Measurements from ENCODE around the gene EMSY. TPM values are rescaled to one million over a fixed set of nuclear protein-coding genes. Genes with fewer than 3 reads are reported as not detected.

EMSY gene
- polyA plus RNA-seq, 1 of the 3 experiments (the other 2 are of a cell fraction) = 11.1 TPM

DNA sequence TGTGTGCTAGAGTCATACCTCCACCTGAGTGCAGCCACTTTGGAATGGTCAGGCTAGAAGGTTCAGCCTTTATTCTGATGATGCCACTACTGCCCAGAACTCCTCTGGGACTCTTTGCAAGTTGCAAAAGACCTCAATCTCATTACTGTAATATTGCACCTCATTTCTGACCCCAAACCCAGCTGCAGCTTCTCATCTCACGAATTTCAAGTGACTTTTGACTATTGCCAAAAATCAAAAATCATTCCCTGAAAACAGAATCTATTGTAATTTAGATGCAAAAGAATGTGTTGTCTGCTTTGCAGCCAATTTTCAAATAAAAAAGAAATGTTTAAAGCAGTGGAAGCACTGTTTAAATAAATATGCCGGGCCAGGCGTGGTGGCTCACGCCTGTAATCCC is 38.5 kb upstream of the EMSY start:
- Histone ChIP-seq H3K27ac (ENCODE audit: low read depth in 2 of 2, low read length in 1 of 2) (no peak overlapping the region), H4K20me1 (ENCODE audit: insufficient read depth) (no peaks in the 10 kb centered on the region), H2AFZ (ENCODE audit: low read depth) (no peak overlapping the region), H3K9me2 (no peaks in the 10 kb centered on the region), H3K9ac (no peak overlapping the region), H3K9me3 (no peaks in the 10 kb centered on the region), H3K36me3 (replicated peaks in 1 of 2; ENCODE audit: control insufficient read depth in 1 of 2, insufficient read depth in 2 of 2, low read length in 1 of 2) (no peaks in the 10 kb centered on the region), H3K79me2 (ENCODE audit: insufficient read depth) (no peaks in the 10 kb centered on the region), H3K4me3 (ENCODE audit: low read depth in 2 of 2, low read length in 1 of 2) (no peak overlapping the region), H3K4me1 (ENCODE audit: control insufficient read depth in 1 of 2, insufficient read depth in 2 of 2, low read depth in 1 of 2, low read length in 1 of 2) (peaks cover 0 to 10% of the 10 kb centered on the region in 2 experiments; a peak in 3 of 4 replicates), H3K4me2 (no peak overlapping the region), H3F3A (replicated peaks; ENCODE audit: insufficient read depth) (no peaks in the 10 kb centered on the region), H3K27me3 (ENCODE audit: insufficient read depth) (no peaks in the 10 kb centered on the region)
- CTCF ChIA-PET = interaction anchor here (0.8 kb wide), 1 partner anchor 17 kb away, joined by 3 read pairs; no protein-coding TSS in a partner anchor
- POLR2A ChIA-PET = no interaction called here
- TF ChIP-seq RAD21 (IDR thresholded peaks at IDR 0.05; ENCODE audit: low read length) (no peak), MEF2A (IDR thresholded peaks at IDR 0.05; ENCODE audit: borderline replicate concordance, low read depth) (no peak), JUND (IDR thresholded peaks at IDR 0.05) (no peak), RFX5 (IDR thresholded peaks at IDR 0.05; ENCODE audit: low read length) (no peak)
- TF ChIP-seq, protein P1, sequence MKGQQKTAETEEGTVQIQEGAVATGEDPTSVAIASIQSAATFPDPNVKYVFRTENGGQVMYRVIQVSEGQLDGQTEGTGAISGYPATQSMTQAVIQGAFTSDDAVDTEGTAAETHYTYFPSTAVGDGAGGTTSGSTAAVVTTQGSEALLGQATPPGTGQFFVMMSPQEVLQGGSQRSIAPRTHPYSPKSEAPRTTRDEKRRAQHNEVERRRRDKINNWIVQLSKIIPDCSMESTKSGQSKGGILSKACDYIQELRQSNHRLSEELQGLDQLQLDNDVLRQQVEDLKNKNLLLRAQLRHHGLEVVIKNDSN (IDR thresholded peaks at IDR 0.05; ENCODE audit: borderline replicate concordance, low read depth) = no peak
- no peak for DNase-seq
- 80% methylated on average over 4 of the region's 4 CpGs for WGBS (ENCODE audit: low lambda C conversion rate)

DNA sequence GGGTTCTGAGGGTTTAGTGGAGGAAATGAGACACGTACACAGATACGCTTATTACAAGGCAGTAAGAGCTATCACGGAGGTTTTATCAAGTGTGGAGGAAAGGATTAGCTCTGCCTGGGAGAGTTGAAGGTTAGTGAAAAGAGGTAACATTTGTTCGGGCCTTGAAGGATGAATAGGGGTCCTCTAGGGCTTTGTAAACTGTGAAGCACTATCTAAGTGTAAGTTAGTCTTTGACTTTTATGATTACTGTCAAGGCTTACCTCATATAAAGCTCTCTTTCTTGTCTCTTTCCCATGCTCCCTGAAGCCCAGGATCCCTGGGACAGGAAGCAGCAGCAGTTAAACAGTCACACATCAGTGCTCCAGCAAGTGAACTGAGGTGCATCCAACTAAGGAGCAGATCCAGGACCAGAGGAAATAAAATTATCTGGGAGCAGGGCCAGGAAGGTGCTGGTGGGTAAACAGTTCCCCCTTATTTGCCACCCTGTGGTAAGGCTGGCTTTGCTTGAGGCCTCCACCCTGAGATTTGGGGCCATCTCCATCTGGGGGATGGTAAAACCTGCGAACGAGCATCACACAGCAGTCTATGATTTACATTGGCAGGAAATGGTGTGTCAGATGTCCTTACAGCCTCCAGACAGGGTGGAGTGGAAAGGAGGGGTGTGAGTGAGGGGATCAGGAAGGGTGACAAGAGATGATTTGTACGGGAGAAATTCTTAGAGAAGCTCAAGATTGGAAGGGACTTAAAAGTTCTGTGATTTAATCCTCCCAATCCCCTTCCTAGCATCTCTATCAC is 36.5 kb upstream of the EMSY start:
- ChIA-PET POLR2A (interaction anchor here (0.9 kb wide), 1 partner anchor 16 kb away, joined by 3 read pairs; no protein-coding TSS in a partner anchor), CTCF (interaction anchor here (1.2 kb wide), 1 partner anchor 38 kb away, joined by 3 read pairs; no protein-coding TSS in a partner anchor)
- peak; percentile 27 for DNase-seq
- no peak overlapping the region for H3K4me2 ChIP-seq
- no peak overlapping the region for H3K4me3 ChIP-seq (ENCODE audit: low read depth in 2 of 2, low read length in 1 of 2)
- H3K27ac ChIP-seq (ENCODE audit: low read depth in 2 of 2, low read length in 1 of 2) = peak overlapping the region in 1 of 2 experiments; percentile 61; a peak in 2 of 4 replicates
- H3F3A ChIP-seq (replicated peaks; ENCODE audit: insufficient read depth) = no peaks in the 10 kb centered on the region
- peaks cover 0 to 10% of the 10 kb centered on the region in 2 experiments; a peak in 3 of 4 replicates for H3K4me1 ChIP-seq (ENCODE audit: control insufficient read depth in 1 of 2, insufficient read depth in 2 of 2, low read depth in 1 of 2, low read length in 1 of 2)
- H3K36me3 ChIP-seq (replicated peaks in 1 of 2; ENCODE audit: control insufficient read depth in 1 of 2, insufficient read depth in 2 of 2, low read length in 1 of 2) = no peaks in the 10 kb centered on the region
- TF ChIP-seq EP300 (IDR thresholded peaks at IDR 0.05; ENCODE audit: borderline replicate concordance in 1 of 2, low read depth in 1 of 2, low read length in 1 of 2) = no peak
- TF ChIP-seq FOSL2 (IDR thresholded peaks at IDR 0.05; ENCODE audit: borderline replicate concordance, low read depth) = no peak
- TF ChIP-seq MEF2A (IDR thresholded peaks at IDR 0.05; ENCODE audit: borderline replicate concordance, low read depth) = no peak
- no peak for TF ChIP-seq SMC3 (IDR thresholded peaks at IDR 0.05; ENCODE audit: low read depth, low read length)
- TF ChIP-seq, protein P2, sequence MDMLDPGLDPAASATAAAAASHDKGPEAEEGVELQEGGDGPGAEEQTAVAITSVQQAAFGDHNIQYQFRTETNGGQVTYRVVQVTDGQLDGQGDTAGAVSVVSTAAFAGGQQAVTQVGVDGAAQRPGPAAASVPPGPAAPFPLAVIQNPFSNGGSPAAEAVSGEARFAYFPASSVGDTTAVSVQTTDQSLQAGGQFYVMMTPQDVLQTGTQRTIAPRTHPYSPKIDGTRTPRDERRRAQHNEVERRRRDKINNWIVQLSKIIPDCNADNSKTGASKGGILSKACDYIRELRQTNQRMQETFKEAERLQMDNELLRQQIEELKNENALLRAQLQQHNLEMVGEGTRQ (IDR thresholded peaks at IDR 0.05; ENCODE audit: borderline replicate concordance, low read depth, low read length) = no peak
- TF ChIP-seq, protein P3, sequence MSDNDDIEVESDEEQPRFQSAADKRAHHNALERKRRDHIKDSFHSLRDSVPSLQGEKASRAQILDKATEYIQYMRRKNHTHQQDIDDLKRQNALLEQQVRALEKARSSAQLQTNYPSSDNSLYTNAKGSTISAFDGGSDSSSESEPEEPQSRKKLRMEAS (IDR thresholded peaks at IDR 0.05; ENCODE audit: low read depth) = no peak
- TF ChIP-seq NRF1 (IDR thresholded peaks at IDR 0.05; ENCODE audit: low read depth, low read length) = no peak
- TF ChIP-seq POLR2AphosphoS5 (IDR thresholded peaks at IDR 0.05; ENCODE audit: low read depth, low read length) = no peak
- TF ChIP-seq TCF12 (IDR thresholded peaks at IDR 0.05) = no peak
- TF ChIP-seq FOXM1 (IDR thresholded peaks at IDR 0.05; ENCODE audit: low read depth) = no peak
- TF ChIP-seq YY1 (IDR thresholded peaks at IDR 0.05; ENCODE audit: low read depth) = no peak
- H3K27me3 ChIP-seq (ENCODE audit: insufficient read depth) = no peaks in the 10 kb centered on the region
- no peak overlapping the region for H3K9ac ChIP-seq
- 68% methylated on average over 7 of the region's 7 CpGs for WGBS (ENCODE audit: low lambda C conversion rate)
- H3K9me3 ChIP-seq = no peaks in the 10 kb centered on the region
- H2AFZ ChIP-seq (ENCODE audit: low read depth) = no peak overlapping the region
- no peaks in the 10 kb centered on the region for H3K79me2 ChIP-seq (ENCODE audit: insufficient read depth)
- no peaks in the 10 kb centered on the region for H3K9me2 ChIP-seq
- H4K20me1 ChIP-seq (ENCODE audit: insufficient read depth) = no peaks in the 10 kb centered on the region

Data from SK-N-SH (cell line).